ENCODE results near the gene DNAJC7.

Gene DNAJC7

DNA sequence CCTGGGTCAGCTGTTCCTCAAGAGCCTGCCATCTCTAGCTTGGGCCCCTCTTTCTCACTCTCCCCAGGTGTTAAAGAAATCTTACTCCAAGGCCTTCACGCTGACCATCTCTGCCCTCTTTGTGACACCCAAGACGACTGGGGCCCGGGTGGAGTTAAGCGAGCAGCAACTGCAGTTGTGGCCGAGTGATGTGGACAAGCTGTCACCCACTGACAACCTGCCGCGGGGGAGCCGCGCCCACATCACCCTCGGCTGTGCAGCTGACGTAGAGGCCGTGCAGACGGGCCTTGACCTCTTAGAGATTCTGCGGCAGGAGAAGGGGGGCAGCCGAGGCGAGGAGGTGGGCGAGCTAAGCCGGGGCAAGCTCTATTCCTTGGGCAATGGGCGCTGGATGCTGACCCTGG lies 43.8 kb downstream of the DNAJC7 start:
- DNase-seq, result no peak

DNA sequence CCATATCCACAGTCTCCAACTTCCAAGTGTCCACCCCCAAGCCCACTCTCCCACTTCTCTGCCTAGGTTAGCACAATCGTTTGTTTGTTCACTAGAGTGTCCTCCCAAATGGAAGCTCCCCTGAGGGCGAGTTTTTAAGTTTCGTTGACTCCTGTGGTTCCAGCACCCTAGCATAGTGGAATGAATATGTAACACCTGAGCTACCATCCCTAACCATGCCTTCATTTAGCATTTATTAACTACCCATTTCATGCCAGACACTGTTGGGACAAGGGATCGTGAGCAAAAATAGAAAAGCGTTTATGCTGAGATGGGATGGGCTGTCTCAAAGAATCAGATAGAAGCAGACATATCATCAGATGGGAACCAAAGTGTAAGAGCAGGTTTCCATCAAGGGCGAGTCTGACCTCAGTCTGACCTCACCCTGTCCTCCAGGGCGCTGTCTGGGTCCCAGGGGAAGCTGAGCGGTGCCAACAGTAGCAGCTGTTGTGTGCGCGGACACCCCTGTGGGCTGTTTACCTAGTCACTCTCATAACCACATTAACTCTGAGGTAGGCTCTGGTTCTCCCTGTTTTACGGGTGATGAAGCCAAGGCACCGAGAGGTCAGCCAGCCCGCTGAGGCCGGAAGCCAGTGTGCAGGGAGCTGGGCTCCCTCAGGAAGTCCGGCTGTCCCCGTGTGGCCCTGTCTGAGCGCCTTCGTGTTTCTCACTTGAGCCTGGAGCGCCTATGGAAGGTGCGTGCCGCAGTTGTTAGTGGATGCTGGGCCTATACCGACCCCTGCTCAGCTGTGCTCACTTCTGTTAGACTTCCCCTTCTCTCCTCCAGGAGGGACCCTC lies 44.5 kb downstream of the DNAJC7 start:
- peak; percentile 39 for DNase-seq

DNA sequence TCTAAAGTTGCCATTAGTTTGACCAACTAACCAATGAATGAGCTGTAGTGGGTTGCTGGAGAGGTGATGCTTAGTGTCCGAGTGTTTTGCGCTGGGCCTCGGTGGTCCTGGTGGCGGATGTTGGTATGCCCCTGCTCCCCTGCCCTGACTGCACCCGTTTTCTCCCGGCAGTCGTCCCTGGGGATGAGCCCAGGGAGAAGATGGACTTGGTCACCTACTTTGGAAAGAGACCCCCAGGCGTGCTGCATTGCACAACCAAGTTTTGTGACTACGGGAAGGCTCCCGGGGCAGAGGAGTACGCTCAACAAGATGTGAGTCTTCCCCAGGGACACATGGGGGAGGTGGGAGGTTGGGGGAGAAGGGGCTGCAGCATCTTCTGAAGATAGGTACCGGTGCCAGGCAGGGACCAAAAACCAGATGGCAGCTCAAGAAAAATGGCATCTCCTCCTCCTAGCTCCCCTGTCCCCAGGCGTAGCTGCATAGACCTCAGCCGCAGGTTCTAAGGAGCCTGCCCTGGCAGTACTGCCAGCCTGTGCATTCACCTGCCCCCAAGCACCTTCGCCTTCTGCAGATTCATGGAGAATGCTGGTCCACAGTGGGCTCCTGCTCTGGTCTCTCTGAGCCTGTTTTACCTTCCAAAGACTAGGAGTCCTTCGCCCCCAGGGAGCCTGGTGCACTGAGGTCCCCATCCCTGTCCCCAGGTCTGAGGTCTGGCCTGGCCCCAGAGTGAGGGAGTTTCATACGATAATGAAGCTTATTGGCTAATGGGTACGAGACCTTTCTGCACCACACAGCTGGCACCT lies 45.3 kb downstream of the DNAJC7 start:
- no peak for DNase-seq

DNA sequence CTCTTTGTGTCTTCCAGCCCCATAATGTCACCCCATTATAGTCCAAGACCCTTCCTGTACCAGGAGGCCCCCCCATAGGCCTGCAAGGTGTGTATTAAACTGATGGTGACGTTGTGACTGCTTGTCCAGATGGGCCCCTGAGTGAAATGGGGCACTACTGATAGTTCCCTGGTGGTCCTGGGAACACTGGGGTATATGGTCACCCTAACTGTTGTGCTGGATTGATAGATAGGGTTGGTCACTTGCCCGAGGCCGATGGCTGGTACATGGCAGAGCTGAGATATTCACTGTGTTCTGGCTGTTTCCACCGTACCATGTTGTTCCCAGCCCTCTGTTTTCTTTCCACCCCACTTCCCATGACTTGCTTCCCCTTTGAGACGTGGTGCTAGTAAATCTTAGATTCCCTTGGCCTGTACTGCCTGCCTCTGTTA lies 46.3 kb downstream of the DNAJC7 start:
- DNase-seq, result no peak

DNA sequence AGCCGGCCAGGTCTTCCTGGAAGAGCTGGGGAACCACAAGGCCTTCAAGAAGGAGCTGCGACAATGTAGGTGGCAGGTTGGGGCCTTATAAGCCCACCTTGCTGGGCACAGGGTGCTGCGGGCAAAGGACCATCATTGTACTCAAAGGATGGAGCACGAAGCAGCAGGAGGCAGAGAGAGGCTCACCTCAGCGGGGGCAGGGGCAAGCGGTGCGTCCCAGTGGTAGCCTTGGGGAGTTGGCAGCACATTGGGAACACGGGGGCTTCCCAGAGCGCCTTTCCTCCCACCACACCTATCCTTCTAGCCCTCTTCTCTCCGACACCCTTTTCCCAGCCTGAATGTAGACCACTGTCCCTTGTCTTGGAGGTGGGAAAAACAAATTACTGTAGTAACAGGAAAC lies 48.6 kb downstream of the DNAJC7 start:
- no peak for DNase-seq

DNA sequence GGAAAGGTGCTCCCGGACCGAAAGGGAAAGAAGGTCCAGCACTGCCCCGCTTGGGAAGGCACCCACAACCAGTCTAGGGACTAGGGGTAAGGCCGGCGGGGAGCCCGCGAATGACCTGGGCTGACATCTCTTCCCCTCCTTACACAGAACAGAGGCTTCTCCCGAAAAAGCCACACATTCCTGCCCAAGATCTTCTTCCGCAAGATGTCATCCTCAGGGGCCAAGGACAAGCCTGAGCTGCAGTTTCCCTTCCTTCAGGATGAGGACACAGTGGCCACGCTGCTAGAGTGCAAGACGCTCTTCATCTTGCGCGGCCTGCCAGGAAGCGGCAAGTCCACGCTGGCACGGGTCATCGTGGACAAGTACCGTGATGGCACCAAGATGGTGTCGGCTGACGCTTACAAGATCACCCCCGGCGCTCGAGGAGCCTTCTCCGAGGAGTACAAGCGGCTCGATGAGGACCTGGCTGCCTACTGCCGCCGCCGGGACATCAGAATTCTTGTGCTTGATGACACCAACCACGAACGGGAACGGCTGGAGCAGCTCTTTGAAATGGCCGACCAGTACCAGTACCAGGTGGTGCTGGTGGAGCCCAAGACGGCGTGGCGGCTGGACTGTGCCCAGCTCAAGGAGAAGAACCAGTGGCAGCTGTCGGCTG lies 49.2 kb downstream of the DNAJC7 start:
- DNase-seq, result no peak

DNA sequence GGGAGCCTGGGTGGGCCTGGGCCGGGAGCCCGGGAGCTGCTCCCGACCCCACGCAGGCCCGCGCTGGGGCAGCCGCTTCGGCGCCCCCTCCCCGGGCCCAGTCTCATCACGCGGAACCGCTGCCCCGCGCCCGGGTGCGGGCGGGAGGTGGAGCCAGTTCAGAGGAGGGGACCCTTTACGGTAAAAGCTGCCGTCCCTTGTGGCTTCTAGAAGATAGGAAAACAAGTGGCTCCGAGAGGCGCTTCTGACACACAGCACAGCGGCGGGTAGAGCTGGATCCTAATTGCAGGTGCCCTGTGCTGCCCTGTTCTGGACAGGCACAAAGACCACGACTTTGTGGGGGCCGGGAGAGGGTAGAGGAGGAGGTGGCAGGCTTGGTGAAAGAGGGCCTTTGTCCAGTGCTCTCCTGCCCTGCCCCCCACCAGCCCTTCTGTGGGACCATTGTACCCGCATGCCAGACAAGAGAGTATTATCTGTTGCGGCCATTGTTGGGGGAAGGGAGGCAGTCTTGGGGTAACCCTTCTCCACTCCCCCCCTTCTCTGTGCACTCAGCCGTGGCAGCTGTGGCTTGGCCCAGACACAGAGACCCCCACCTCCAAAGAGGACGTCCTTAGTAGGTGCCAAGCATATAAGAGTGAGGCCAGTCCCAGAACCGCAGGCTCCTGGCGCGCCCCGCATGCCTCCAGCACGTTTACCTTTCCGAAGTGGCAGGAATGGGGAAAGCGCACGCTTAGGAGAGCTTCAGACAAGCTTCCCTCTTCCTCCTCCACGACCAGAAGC lies 49.9 kb downstream of the DNAJC7 start:
- peak; percentile 16 for DNase-seq

DNA sequence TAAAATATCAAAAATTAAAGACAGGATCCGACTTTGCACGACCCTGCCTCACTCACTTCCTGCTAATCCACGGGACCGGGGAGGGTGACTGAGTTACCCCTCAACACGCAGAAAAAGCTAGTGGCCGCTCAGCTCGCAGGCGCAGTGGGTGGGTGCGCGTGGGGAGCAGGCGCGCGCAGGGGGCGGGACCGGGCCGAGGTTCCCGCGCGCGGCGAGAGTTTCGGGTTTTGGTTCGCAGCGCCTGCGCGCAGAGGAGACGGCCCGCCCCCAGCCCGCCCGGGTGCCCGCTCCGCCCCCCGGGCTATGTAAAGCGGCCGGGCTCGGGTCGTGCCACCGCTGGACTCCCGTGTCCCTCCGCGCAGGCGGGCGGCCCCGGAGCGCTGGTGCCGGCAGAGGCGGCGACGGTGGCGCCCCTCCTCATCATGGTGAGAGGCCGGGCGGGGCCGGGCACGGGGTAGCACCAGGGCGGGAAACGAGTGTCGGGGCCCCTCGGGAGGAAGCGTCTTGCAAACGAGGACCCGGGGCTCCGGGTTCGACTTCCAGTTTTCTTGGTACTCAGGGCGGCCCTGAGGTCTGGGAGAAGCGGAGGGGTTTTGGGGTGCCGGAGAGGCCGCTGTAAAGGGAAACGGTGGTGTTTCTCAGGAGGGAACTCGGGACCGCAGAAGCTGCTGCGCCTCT lies 50.6 kb downstream of the DNAJC7 start, which contains the start of gene CNP:
TSS of gene CNP (plus strand) at position 333 of the 678 bp plus-strand sequence. CDS start at position 423, 90 bp downstream.
- peak; percentile 89 for DNase-seq

DNA sequence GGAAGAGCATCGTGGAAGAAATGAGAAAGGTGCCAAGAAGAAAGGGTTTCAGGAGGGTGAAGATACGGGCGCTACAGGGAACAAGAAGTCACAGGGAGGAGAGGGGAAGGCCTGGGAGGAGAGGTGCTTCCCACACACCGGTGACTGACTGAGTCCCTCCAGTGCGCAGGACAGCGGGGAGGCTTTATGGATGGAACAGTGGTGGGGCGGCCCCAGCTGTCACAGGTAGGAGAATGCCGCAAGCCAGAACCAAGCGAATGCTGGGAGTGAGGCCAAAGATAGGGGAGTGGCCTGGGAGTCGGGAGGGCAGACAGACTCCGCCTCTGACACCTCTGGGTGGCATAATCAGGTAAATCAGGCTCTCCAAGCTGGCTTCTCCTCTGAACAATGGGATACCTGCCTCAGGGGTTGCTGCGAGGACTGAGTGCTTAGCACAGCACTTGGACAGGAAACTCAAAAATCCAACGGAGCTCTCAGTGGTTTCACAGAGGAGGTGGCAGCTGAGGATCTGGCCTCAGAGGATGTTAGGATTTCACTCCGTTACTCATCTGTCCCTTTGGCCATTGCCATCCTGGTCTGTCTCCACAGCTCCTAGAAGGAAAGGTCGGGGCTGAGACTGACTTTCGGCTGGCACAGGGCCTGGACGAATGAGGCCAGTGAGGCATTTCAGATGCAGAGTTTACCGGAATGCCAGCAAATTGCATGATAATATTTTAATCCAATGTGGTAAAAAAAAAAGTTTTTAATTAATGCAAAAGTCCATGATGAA lies 51.4 kb downstream of the DNAJC7 start:
- DNase-seq, result peak; percentile 98

DNA sequence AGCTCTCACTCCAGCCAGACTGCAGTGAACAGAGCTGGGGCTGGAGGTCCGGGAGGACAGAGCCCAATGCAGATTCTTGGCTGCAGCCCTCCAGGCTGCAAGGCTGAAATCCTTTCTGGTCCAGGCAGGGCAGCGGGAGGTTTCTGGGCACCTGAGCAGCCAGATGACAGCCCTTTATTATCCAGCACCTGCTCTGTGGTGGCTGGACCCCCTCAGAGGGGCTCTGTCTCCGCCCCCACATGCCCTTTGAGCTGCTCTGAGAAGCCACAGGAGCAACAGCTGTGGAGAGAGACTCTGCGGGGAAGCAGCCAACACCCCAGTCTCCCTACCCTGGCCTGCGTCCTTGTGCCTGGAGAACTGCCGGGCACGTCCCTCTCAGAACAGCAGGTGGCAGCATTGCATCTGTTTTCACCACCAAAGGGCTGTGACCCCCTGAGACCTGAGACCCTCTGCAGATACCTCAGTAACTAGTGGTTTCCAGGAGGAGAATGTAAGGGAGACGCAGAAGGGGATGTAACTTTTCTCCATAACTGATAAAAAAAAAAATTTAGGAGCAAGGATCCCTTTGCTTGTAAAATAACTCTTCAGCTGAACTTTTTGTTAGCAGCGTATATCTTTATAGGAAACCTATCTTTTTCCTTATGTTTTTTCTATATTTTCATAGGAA lies 54.3 kb downstream of the DNAJC7 start:
- DNase-seq, result peak; percentile 56

DNA sequence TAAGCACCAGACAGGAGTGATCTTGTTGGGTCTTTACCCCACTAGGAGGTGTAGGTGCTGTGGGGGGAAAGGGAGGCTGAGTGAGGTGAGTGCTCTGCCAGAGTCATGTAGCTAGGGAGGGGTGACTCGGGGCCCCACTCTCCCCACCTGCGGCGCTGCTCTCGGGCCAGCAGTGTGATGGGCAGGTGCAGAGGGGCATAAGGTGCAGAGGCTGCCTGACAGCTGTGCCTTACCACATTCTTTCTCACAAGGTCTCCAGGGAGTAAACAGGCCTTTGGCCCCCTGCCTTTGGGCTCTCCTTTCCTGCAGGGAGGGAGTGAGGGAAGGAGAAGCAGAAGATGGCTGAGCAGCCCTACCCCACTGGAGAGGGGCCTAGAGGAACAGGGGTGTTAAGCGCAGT lies 55.1 kb downstream of the DNAJC7 start:
- DNase-seq, result no peak

DNA sequence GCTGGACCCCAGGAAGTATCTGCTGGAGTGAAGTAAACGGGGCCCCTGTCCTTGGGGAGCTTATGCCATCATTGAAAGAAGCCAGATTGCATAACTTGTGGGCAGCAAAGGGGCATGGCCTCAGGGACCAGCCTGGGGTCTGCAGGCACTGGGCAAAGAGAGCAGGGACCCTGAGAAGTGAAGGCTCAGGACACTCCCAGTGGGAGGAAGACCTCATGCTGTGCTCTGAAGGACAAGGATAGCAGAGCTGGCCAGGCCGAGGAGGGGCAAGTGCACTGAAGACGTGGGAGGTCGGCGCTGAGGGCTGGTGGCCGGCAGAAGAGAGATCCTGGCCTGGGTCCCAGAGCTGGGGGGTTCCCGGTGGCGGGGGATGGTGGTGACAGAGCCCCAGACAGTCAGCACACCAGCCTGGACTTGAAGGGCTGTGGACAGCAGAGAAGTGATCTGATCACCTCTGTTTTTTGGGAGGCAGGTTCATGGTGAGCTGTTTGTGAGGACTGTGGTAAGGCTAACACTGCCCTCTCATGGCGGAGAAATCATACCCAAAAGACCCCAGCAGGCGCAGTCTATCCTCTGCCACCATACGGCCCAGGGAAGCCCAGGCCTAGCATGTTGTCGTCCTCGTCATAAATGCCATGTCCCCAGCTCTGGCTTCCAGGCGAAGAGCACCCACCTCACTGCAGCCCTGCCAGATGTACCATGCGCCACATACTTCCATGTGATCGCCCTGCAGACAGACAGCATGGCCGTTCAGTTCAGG lies 57.7 kb downstream of the DNAJC7 start:
- DNase-seq, result no peak

DNA sequence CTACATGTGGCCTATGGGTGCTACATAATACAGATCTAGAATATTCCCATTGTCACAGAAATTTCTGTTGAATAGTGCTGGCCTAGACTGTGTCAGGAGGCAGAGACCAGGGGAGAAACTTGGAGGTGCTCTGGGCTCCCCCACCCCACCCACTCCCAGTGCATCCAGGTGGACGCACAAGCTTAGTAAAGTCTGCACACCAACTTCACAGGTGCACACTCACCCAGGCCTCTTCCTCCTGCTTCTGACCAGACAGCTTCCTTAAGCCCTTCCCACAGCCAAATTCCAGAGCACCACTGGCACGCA lies 58.3 kb downstream of the DNAJC7 start:
- no peak for DNase-seq

DNA sequence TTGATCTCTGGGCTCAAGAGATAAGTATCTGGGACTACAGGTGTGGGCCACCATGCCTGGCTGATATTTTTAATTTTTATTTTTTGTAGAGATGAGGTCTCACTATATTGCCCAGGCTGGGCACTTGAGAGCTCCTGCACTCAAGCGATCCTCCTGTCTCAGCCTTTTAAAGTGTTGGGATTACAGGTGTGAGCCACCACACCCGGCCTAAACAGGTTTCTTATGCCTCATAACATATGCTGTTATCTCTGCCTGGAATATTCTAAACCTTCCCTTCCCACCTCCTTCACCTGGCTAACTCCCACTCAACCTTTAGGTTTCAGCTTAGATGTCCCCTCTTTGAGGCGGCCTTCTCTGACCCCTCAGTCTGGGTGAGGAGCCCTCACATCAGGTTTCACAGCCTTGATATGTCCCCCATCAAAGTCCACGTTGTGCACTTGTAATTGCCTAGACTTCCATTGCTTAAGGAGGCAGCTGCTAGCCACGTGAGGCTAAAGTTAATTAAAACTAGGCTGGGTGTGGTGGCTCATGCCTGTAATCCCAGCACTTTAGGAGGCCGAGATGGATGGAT lies 59.3 kb downstream of the DNAJC7 start:
- DNase-seq, result no peak

DNA sequence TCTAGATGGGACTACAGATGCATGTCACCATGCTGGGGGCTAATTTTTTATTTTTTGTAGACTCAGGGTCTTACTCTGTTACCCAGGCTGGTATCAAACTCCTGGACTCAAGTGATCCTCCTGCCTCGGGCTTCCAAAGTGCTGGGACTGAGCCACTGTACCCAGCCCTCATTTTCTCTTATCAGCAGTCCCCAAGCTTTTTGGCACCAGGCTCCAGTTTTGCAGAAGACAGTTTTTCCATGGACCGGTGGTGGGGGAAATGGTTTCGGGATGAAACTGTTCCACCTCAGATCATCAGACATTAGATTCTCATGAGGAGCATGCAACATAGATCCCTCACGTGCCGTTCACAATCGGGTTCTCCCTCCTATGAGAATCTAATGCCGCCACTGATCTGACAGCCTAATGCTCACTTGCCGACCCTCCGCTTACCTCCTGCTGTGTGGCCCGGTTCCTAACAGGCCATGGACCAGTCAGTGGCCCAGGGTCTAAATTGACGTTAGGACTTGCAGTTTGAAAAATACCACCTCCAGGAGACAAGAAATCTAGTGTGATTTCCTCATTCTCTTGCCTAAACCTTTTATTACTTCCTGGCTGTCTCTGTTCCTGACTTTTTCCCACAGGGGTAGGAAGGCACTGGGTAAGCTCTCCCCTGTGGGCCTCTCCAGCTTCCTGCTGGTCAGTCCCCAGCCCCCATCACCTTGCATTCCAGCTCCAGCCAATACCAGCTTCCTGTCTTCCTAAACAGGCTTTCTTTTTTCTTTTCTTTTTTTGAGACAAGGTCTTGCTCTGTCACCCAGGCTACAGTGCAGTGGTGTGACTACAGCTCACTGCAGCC lies 60.0 kb downstream of the DNAJC7 start:
- no peak for DNase-seq

DNA sequence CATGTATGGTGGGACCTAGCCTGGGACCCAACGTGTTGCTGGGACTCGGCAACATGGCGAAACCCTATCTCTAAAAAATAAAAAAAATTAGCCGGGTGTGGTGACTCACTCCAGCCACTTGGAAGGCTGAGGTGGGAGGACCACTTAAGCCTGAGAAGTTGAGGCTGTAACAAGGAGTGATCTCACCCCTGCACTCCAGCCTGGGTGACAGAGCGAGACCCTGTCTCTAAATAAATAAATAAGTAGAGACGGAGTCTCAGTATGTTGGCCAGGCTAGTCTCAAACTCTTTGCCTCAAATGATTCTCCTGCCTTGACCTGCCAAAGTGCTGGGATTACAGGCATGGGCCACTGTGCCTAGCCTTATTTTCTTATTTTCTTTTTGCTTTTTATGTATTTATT lies 60.7 kb downstream of the DNAJC7 start:
- no peak for DNase-seq

DNA sequence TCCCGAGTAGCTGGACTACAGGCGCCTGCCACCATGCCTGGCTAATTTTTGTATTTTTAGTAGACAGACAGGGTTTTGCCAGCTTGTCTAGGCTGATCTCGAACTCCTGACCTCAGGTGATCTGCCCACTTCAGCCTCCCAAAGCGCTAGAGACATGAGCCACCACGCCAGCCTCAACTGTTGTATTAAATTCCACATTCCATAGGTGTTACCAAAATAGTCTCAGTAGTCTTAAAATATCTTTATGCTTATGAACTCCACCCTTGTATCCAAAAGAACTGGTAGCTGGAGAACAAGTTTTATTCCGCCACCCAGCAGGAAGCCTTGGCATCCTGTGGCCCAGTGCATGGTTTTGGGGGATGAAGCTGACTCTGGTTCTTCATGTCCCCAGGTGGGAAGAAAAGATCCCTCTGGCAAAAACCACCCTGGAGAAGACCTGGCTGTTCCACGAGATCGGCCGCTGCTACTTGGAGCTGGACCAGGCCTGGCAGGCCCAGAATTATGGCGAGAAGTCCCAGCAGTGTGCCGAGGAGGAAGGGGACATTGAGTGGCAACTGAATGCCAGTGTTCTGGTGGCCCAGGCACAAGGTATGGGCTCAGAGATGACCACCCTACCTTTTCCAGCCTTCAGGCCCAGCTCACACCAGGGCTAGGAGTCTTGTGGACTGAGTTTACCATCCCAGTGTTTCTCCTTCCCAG lies 68.3 kb downstream of the DNAJC7 start:
- DNase-seq, result no peak

DNA sequence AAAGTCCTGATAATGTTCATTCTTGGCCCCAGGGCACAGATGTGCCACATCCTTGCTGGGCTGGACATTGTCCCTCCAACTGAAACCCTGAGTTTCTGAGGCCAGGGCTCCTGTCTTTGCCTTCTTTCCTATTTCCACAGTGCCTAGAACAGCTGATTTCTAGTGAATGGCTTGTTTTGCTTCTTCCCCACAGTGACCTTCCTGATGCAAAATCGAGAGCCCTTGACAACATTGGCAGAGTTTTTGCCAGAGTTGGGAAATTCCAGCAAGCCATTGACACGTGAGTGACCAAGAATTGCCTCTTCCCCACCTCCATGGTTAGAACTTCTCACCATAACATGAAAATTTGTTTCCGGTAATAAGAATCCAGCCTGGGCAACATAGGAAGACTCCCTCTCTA lies 72.3 kb downstream of the DNAJC7 start:
- DNase-seq, result no peak
